ENCODE data around the gene NR3C2. TPM values are rescaled to one million over a fixed set of nuclear protein-coding genes. Genes with fewer than 3 reads are reported as not detected.

Gene NR3C2
- total and polyA plus RNA-seq, 2 experiments from 2014 or later: 1.2 to 3.0 TPM

- TF ChIP-seq, protein P1, sequence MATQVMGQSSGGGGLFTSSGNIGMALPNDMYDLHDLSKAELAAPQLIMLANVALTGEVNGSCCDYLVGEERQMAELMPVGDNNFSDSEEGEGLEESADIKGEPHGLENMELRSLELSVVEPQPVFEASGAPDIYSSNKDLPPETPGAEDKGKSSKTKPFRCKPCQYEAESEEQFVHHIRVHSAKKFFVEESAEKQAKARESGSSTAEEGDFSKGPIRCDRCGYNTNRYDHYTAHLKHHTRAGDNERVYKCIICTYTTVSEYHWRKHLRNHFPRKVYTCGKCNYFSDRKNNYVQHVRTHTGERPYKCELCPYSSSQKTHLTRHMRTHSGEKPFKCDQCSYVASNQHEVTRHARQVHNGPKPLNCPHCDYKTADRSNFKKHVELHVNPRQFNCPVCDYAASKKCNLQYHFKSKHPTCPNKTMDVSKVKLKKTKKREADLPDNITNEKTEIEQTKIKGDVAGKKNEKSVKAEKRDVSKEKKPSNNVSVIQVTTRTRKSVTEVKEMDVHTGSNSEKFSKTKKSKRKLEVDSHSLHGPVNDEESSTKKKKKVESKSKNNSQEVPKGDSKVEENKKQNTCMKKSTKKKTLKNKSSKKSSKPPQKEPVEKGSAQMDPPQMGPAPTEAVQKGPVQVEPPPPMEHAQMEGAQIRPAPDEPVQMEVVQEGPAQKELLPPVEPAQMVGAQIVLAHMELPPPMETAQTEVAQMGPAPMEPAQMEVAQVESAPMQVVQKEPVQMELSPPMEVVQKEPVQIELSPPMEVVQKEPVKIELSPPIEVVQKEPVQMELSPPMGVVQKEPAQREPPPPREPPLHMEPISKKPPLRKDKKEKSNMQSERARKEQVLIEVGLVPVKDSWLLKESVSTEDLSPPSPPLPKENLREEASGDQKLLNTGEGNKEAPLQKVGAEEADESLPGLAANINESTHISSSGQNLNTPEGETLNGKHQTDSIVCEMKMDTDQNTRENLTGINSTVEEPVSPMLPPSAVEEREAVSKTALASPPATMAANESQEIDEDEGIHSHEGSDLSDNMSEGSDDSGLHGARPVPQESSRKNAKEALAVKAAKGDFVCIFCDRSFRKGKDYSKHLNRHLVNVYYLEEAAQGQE (IDR thresholded peaks at IDR 0.05; ENCODE audit: unreplicated experiment): no peak
- TF ChIP-seq POLR2AphosphoS5 (IDR thresholded peaks at IDR 0.05; ENCODE audit: low read depth) (no peak), EZH2phosphoT487 (IDR thresholded peaks at IDR 0.05; ENCODE audit: unreplicated experiment) (no peak), CREB1 (CRISPR knock-in tag; IDR thresholded peaks at IDR 0.05; ENCODE audit: low read depth) (no peak)
- TF ChIP-seq, protein P2, sequence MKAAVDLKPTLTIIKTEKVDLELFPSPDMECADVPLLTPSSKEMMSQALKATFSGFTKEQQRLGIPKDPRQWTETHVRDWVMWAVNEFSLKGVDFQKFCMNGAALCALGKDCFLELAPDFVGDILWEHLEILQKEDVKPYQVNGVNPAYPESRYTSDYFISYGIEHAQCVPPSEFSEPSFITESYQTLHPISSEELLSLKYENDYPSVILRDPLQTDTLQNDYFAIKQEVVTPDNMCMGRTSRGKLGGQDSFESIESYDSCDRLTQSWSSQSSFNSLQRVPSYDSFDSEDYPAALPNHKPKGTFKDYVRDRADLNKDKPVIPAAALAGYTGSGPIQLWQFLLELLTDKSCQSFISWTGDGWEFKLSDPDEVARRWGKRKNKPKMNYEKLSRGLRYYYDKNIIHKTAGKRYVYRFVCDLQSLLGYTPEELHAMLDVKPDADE (IDR thresholded peaks at IDR 0.05): no peak
Observed at GRCh38 chr4:148346657-148347056, 95.6 kb downstream of the NR3C2 start (continued).

DNA sequence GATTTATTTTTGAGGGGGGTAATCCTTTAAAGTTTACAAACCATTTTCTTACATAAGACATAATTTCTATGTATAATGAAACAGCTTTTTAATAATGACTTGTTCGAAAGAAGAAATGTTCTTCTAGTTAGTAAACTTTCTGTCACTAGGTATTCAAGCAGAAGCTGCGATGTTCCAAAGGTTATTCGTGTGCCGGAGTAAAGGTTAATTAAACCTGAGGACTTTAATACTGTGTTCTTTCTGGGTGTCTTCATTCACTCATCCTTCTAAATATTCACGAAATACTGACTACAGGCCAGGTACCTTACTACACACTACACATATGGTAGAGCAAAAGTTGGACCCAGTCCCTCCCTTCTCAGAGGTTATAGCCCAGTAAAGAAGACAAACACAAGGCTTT, 96.7 kb downstream of the NR3C2 start:
- Histone ChIP-seq H3K79me2 (replicated peaks; ENCODE audit: insufficient read depth) (no peaks in the 10 kb centered on the region), H3K4me1 (ENCODE audit: insufficient read depth) (0 out of 2 replicates have a peak, but pooled peaks cover 3% of the 10 kb centered on the region), H3K27me3 (ENCODE audit: insufficient read depth) (no peaks in the 10 kb centered on the region), H3K4me3 (no peak overlapping the region), H3K27ac (ENCODE audit: low read depth) (no peak overlapping the region), H3K4me2 (no peak overlapping the region), H3K36me3 (ENCODE audit: insufficient read depth) (no peaks in the 10 kb centered on the region), H2AFZ (no peak overlapping the region), H3F3A (replicated peaks; ENCODE audit: low read depth) (no peaks in the 10 kb centered on the region), H3K9me2 (ENCODE audit: insufficient read depth) (no peaks in the 10 kb centered on the region), H4K20me1 (replicated peaks; ENCODE audit: insufficient read depth) (no peaks in the 10 kb centered on the region)
- Mint-ChIP-seq H3K4me1 (peaks cover 7% of the 10 kb centered on the region; the same call in 1 of the 3 replicates), H3K27me3 (ENCODE audit: insufficient read depth, low read depth, poor library complexity) (peaks cover 2% of the 10 kb centered on the region), H3K9me3 (no peaks in the 10 kb centered on the region), H3K27ac (no peak overlapping the region), H3K36me3 (ENCODE audit: low read depth) (no peaks in the 10 kb centered on the region), H3K4me3 (no peak overlapping the region)
- no peak for ATAC-seq
- DNase-seq (ENCODE audit: low spot score): no peak
- TF ChIP-seq EZH2 (IDR thresholded peaks at IDR 0.05; ENCODE audit: low read depth, unreplicated experiment) (no peak), EZH2phosphoT487 (IDR thresholded peaks at IDR 0.05; ENCODE audit: unreplicated experiment) (no peak), JUNB (IDR thresholded peaks at IDR 0.05; ENCODE audit: unreplicated experiment) (no peak), NANOG (IDR thresholded peaks at IDR 0.05; ENCODE audit: borderline replicate concordance) (no peak), POLR2AphosphoS5 (IDR thresholded peaks at IDR 0.05; ENCODE audit: low read depth) (no peak), ZNF114 (CRISPR knock-in tag; IDR thresholded peaks at IDR 0.05) (no peak), CTCF (conservative IDR thresholded peaks at IDR 0.05; ENCODE audit: low read depth in 2 of 2) (no peak), CREB1 (CRISPR knock-in tag; IDR thresholded peaks at IDR 0.05; ENCODE audit: low read depth) (no peak)
- TF ChIP-seq, protein P3, sequence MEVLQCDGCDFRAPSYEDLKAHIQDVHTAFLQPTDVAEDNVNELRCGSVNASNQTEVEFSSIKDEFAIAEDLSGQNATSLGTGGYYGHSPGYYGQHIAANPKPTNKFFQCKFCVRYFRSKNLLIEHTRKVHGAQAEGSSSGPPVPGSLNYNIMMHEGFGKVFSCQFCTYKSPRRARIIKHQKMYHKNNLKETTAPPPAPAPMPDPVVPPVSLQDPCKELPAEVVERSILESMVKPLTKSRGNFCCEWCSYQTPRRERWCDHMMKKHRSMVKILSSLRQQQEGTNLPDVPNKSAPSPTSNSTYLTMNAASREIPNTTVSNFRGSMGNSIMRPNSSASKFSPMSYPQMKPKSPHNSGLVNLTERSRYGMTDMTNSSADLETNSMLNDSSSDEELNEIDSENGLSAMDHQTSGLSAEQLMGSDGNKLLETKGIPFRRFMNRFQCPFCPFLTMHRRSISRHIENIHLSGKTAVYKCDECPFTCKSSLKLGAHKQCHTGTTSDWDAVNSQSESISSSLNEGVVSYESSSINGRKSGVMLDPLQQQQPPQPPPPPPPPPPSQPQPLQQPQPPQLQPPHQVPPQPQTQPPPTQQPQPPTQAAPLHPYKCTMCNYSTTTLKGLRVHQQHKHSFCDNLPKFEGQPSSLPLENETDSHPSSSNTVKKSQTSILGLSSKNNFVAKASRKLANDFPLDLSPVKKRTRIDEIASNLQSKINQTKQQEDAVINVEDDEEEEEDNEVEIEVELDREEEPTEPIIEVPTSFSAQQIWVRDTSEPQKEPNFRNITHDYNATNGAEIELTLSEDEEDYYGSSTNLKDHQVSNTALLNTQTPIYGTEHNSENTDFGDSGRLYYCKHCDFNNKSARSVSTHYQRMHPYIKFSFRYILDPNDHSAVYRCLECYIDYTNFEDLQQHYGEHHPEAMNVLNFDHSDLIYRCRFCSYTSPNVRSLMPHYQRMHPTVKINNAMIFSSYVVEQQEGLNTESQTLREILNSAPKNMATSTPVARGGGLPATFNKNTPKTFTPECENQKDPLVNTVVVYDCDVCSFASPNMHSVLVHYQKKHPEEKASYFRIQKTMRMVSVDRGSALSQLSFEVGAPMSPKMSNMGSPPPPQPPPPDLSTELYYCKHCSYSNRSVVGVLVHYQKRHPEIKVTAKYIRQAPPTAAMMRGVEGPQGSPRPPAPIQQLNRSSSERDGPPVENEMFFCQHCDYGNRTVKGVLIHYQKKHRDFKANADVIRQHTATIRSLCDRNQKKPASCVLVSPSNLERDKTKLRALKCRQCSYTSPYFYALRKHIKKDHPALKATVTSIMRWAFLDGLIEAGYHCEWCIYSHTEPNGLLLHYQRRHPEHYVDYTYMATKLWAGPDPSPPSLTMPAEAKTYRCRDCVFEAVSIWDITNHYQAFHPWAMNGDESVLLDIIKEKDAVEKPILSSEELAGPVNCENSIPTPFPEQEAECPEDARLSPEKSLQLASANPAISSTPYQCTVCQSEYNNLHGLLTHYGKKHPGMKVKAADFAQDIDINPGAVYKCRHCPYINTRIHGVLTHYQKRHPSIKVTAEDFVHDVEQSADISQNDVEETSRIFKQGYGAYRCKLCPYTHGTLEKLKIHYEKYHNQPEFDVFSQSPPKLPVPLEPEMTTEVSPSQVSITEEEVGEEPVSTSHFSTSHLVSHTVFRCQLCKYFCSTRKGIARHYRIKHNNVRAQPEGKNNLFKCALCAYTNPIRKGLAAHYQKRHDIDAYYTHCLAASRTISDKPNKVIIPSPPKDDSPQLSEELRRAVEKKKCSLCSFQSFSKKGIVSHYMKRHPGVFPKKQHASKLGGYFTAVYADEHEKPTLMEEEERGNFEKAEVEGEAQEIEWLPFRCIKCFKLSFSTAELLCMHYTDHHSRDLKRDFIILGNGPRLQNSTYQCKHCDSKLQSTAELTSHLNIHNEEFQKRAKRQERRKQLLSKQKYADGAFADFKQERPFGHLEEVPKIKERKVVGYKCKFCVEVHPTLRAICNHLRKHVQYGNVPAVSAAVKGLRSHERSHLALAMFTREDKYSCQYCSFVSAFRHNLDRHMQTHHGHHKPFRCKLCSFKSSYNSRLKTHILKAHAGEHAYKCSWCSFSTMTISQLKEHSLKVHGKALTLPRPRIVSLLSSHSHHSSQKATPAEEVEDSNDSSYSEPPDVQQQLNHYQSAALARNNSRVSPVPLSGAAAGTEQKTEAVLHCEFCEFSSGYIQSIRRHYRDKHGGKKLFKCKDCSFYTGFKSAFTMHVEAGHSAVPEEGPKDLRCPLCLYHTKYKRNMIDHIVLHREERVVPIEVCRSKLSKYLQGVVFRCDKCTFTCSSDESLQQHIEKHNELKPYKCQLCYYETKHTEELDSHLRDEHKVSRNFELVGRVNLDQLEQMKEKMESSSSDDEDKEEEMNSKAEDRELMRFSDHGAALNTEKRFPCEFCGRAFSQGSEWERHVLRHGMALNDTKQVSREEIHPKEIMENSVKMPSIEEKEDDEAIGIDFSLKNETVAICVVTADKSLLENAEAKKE (CRISPR knock-in tag; IDR thresholded peaks at IDR 0.05): no peak
- TF ChIP-seq, protein P2 (IDR thresholded peaks at IDR 0.05): no peak
